Kidney (tissue), 14 donors: ENCODE measurements around the gene KCNAB2. TPM values are rescaled to one million over a fixed set of nuclear protein-coding genes. Genes with fewer than 3 reads are reported as not detected.
A peak's percentile ranks its signal among the peaks of the same experiment; 100 is the strongest.

Experiments used
- DNase-seq, 5 donors: peaks; one replicate each; pipeline ENCODE4 v3.0.0-alpha.2; 2013 to 2020
- FAIRE-seq: peaks from 2 replicates; lab custom pipeline; 2012; peaks lifted over from hg19 to GRCh38; lab: Jason Lieb, UNC
- H3K27ac ChIP-seq, 2 donors: one replicate each; pipeline ENCODE4 v1.7.0; 2013; ENCODE audit warnings: low read depth in 2 of 2, low read length in 2 of 2, inconsistent platforms in 1 of 2
- H3K27me3 ChIP-seq: one replicate; pipeline ENCODE4 v1.7.1; 2013; ENCODE audit warnings: low read length, inconsistent platforms; ENCODE audit not compliant: control insufficient read depth, insufficient read depth
- H3K36me3 ChIP-seq, 3 donors: one replicate each; pipeline versions ENCODE4 v1.7.0 to v1.7.1; 2013; ENCODE audit warnings: low read length in 3 of 3, control low read depth in 1 of 3, inconsistent platforms in 1 of 3; ENCODE audit not compliant: insufficient read depth in 3 of 3, control insufficient read depth in 2 of 3
- H3K4me1 ChIP-seq, 3 donors: one replicate each; pipeline versions ENCODE4 v1.7.0 to v1.7.1; 2013; ENCODE audit warnings: low read length in 3 of 3, inconsistent platforms in 1 of 3, low read depth in 1 of 3; ENCODE audit not compliant: control insufficient read depth in 2 of 3, insufficient read depth in 2 of 3
- H3K4me3 ChIP-seq, 3 donors: one replicate each; pipeline versions ENCODE4 v1.7.0 to v1.8.1; 2013; ENCODE audit warnings: low read length in 3 of 3, control low read depth in 1 of 3, inconsistent platforms in 1 of 3
- H3K9ac ChIP-seq, 3 donors: one replicate each; pipeline versions ENCODE4 v1.7.0 to v1.7.1; 2013; ENCODE audit warnings: low read length in 3 of 3, control low read depth in 1 of 3, inconsistent platforms in 1 of 3
- H3K9me3 ChIP-seq, 3 donors: one replicate each; pipeline versions ENCODE4 v1.7.0 to v1.7.1; 2013; ENCODE audit warnings: low read length in 3 of 3, control low read depth in 1 of 3, inconsistent platforms in 1 of 3; ENCODE audit not compliant: control insufficient read depth in 2 of 3, insufficient read depth in 1 of 3
- CTCF ChIP-seq: IDR thresholded peaks from 3 replicates; pipeline ENCODE4 v1.5.1; 2012; ENCODE audit warnings: mild to moderate bottlenecking, moderate library complexity, borderline replicate concordance; ENCODE audit not compliant: insufficient read depth; ENCODE audit errors: extremely low read depth
- intact Hi-C: fragments of 100-400 bp; cut with DNase I; formaldehyde crosslinking; loops from one replicate; pipeline ENCODE4 v1.11.1; 2022
- polyA plus RNA-seq: library from polyadenylated mRNA; stranded (reverse); fragments of 350-450 nt; fragmentation: Illumina TruSeq; extraction: RNeasy Lipid Tissue Mini Kit (QIAGEN cat#74804); gene quantifications from one replicate; pipeline ENCODE4 v1.2.3, GENCODE V29; 2014; ENCODE audit warnings: low read depth, low replicate concordance; ENCODE audit not compliant: insufficient read depth
- total RNA-seq: library from RNA; stranded (reverse); fragmentation: NEBNext Ultra II Directional; extraction: Animal tissue kit (Norgen Biotek cat#: 25700); gene quantifications from one replicate; pipeline ENCODE4 v1.2.1, GENCODE V29; 2021
- donor health status: control.
- donor health status: control.
- donor health status: control.
- donor health status: control.
- donor health status: control.
- donor health status: DM: yes; HTN: yes; CAD: no.
- donor health status: Normal renal cell carcinoma (clear cell type).

KCNAB2 gene
- total and polyA plus RNA-seq, 2 donors from 2014 or later = 19.6 to 28.1 TPM

GRCh38 chr1:6000444-6001288 lies 45.0 kb upstream of the KCNAB2 start:
- intact Hi-C loops = no loop called here
- Histone ChIP-seq H3K9ac (no peak overlapping the region), H3K4me1 (no peaks in the 10 kb centered on the region), H3K27me3 (no peaks in the 10 kb centered on the region), H3K27ac (no peak overlapping the region), H3K4me3 (no peak overlapping the region), H3K9me3 (no peaks in the 10 kb centered on the region), H3K36me3 (no peaks in the 10 kb centered on the region)
- no peak for FAIRE-seq
- DNase-seq = peak in 1 of 5 donors; percentile 38
- no peak for TF ChIP-seq CTCF

- Histone ChIP-seq H3K27ac (no peak overlapping the region), H3K9me3 (no peaks in the 10 kb centered on the region)
- intact Hi-C loops = no loop called here
These were observed 43.6 kb upstream of the KCNAB2 start for GRCh38 chr1:6001992-6002576.

GRCh38 chr1:6002714-6003501 lies 42.8 kb upstream of the KCNAB2 start:
- intact Hi-C loops = no loop called here
- DNase-seq = peak in 2 of 5 donors; percentile 18 to 71
- Histone ChIP-seq H3K9ac (no peak overlapping the region), H3K4me1 (no peaks in the 10 kb centered on the region), H3K4me3 (no peak overlapping the region), H3K36me3 (no peaks in the 10 kb centered on the region), H3K9me3 (no peaks in the 10 kb centered on the region), H3K27ac (no peak overlapping the region), H3K27me3 (no peaks in the 10 kb centered on the region)
- no peak for FAIRE-seq
- TF ChIP-seq CTCF = no peak

More at GRCh38 chr1:6001992-6002576, 43.6 kb upstream of the KCNAB2 start:
- H3K4me3 ChIP-seq = no peak overlapping the region
- H3K27me3 ChIP-seq = no peaks in the 10 kb centered on the region
- no peak overlapping the region for H3K9ac ChIP-seq
- FAIRE-seq (no peak), DNase-seq (peak in 1 of 5 donors; percentile 63)
- H3K4me1 ChIP-seq = no peaks in the 10 kb centered on the region
- H3K36me3 ChIP-seq = no peaks in the 10 kb centered on the region
- TF ChIP-seq CTCF = no peak
